HG02759 (cell line): Measurements from ENCODE around the gene IHH.

ENCODE experiments used
- ATAC-seq: cut with Tn5 transposase; IDR thresholded peaks from one replicate; pipeline ENCODE4 v1.9.1; 2021; ENCODE audit warnings: mild to moderate bottlenecking, moderate library complexity; ENCODE audit not compliant: unreplicated experiment

The IHH gene

GRCh38 chr2:219041252-219041651 is 19.5 kb downstream of the IHH start, which contains the start of gene CFAP65:
TSS of gene CFAP65 (minus strand) at chr2:219041516. CDS start at chr2:219039048, 2,468 bp downstream.
- no peak for ATAC-seq

- no peak for ATAC-seq
Measured at GRCh38 chr2:219038600-219038999, 22.1 kb downstream of the IHH start.

DNA sequence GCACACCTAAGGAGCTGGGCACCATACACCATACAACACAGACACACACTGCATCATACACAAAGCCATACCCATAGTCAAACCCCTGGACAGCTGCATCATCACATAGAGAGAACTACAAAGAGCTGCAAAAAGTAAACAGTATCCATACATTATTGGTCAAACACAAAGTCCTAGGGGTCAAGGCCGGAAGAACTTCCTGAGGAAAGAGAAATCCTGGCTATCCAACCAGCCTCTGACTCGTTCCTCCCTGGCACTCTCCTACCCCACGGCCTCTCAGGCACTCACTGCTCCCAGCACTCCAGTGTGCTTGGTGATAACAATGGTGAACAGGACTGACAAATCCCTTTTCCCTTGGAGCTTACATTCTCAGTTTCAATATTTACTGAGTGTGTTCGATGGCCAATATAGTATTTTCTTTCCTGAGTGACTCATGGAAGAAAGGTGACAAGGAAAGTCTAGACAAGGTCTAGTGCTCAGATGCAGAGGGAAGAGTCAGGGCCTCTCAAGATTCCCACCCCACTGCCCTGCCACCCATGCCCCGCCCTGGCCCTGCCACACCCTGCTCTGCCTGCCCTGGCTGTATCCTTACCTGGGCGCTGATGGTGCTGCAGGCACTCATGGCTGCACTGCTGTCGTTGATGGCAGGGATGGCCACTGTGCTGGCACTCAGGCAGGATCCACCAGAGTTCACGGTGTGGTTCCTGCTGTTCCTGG is 22.8 kb downstream of the IHH start:
- ATAC-seq, result no peak

DNA sequence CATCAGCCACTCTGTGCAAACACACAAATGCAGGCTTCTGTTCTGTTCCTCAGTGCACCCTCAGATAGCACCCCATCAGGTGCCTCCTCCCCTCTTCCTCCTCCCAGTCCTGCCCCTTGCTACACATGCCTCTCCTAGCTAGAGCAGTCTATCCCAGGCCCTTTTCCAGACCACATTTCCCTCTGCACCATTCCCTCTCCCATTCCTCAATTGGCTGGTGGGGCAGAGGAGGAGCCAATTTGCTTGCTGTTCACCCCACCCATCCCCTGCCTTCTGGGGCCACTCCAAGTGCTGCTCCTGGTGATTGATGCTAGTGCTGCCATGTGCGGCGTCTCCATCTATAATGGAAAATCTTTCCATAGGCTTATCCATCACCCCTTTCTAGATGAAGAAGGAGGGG is 24.8 kb downstream of the IHH start:
- ATAC-seq, result no peak

DNA sequence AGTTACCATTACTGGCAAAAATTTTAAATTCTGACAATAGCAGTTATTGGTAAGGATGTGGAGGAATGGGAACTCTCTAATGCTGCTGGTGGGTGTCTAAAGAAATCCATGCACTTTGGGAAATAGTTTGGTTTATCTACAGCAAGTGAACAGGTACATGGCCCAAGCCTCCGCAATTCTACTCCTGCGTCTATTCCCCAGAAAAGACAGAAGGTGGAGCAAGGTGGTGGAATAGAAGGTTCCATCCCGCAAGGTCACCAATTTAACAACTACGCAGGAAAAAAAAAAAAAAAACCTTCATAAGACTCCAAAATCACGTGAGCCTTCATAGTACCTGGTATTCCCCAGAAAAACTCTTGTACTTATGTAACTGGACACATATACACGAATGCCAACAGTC is 25.9 kb downstream of the IHH start:
- ATAC-seq, result no peak

DNA sequence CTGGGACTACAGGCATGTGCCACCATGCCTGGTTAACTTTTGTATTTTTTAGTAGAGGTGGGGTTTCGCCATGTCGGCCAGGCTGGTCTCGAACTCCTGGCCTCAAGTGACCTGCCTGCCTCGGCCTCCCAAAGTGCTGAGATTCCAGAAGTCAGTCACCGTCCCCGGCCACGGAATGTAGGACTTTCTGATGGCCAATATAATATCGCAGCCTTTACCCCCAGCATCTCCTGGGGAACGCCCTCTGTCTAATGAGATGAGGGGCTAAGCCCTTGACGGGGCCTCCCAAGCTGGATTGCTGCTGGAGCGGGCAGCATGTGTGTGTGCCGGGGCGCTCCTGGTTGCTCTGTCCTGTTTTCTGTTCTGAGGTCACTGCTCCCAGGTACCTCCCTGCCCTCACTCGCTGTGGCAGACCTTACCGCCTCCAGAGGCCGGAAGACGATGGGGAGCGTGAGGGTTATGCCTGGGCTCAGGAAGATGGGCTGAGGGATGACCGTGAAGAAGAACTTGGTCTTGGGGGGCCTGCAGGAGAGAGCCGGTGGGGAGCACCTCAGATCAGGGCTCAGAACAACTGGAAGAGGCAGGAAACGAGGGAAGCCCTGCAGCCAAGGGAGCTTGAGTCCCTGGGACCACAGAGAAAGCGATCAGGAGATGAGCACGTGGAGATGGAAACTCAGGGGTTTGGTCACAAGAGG is 28.5 kb downstream of the IHH start:
- no peak for ATAC-seq

- no peak for ATAC-seq
Measured at GRCh38 chr2:219031005-219031738, 29.5 kb downstream of the IHH start.

GRCh38 chr2:219030177-219030940 is 30.4 kb downstream of the IHH start:
- no peak for ATAC-seq

- ATAC-seq, result peak; percentile 78
Measured at GRCh38 chr2:219029829-219030165, 30.9 kb downstream of the IHH start.

- ATAC-seq, result no peak
Measured at GRCh38 chr2:219028996-219029828, 31.5 kb downstream of the IHH start.

- no peak for ATAC-seq
Measured at GRCh38 chr2:219028141-219028540, 32.6 kb downstream of the IHH start.

GRCh38 chr2:219027511-219028055 is 33.1 kb downstream of the IHH start:
- no peak for ATAC-seq

DNA sequence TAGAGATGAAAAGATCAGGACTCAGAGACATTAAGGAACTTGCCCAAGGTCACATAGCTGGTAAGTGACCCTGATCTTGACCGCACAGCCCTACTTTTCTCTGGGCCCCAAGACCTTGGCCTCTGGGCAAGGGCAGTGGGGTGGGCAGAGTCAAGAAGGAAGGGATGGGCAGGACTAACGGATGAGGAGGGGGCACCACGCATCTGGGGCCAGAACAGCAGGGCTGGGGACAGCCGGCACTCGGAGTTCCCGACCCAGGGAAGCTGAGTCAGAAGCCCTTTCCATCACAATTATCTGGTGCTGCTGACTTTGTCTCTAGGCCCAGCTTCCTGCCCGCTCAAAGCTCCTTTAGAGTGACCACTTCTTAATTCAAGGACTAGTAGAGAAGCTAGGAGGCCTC is 33.8 kb downstream of the IHH start:
- no peak for ATAC-seq

GRCh38 chr2:219025637-219026585 is 34.8 kb downstream of the IHH start:
- ATAC-seq, result no peak

GRCh38 chr2:219024059-219024458 is 36.7 kb downstream of the IHH start:
- ATAC-seq, result no peak

DNA sequence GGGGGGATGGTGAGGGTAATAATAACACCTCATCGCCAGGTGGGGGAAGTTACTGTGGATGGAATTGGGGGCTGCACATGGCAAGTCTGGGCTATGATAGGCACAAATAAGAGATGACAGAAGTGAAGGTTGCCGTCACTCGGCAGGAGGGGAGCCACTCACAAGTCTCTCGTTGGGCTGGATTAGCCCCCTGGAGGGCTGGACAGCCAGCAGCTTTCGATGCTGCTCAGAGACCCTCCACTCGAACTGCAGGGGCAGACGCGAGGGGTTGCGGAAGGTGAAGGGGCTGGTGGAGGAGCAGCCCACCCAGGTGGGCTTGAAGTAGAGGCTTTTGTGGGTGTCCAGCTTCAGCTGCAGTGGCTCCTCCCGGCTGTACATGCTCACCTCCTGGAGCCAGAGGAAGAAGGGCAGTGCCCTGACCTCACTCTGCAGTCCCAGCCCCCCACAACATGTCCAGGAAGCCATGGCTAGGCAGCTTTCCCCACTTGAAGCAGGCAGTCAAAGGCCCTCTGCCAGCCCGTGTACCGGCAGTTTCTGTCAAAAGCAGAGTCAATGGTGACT is 37.6 kb downstream of the IHH start:
- no peak for ATAC-seq

GRCh38 chr2:219022616-219023015 is 38.1 kb downstream of the IHH start:
- no peak for ATAC-seq

GRCh38 chr2:219022041-219022440 is 38.7 kb downstream of the IHH start:
- ATAC-seq, result no peak

DNA sequence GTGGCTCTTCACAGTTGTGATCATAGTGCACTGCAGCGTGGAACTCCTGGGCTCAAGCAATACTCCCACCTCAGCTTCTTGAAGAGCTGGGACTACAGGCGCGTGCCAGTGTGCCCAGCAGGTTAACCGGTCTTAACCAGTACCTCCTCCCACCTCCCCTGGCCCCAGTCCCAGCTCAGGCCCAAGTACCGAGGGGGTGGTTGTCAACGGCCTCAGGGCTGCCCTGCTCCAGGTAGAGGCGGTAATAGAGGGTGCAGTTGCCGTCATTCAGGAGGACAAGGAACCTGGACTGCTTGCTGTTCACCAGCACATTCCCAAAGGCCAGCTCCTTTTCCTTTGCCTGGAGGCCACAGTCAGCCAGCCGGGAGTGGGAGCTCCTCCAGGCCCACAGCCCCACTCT is 39.1 kb downstream of the IHH start:
- no peak for ATAC-seq
